Omental fat pad (tissue), 4 donors: ENCODE results near the gene NALCN. TPM values are rescaled to one million over a fixed set of nuclear protein-coding genes. Genes with fewer than 3 reads are reported as not detected.

Experiments
- ATAC-seq: fragments of 150-250 bp; one replicate; pipeline ENCODE4 v1.9.1; 2016; ENCODE audit warnings: mild to moderate bottlenecking, moderate library complexity; ENCODE audit not compliant: low FRiP score
- DNase-seq: peaks from one replicate; pipeline ENCODE4 v3.0.0-alpha.2; 2019; ENCODE audit warnings: low spot score
- CTCF ChIP-seq, 3 donors: fragments of 450-650 bp; IDR thresholded peaks; one replicate each; pipeline ENCODE4 v1.5.1; 2016 to 2017; ENCODE audit warnings: antibody characterized with exemption in 3 of 3, mild to moderate bottlenecking in 3 of 3, moderate library complexity in 2 of 3
- total RNA-seq, 4 donors: library from RNA; depleted of rRNA; stranded (reverse); fragments of >200 nt; gene quantifications; one replicate each; pipeline ENCODE4 v1.1.0, GENCODE V29; 2016

The NALCN gene
- total RNA-seq, 4 donors from 2014 or later = 0.28 to 0.84 (median 0.38) TPM

GRCh38 chr13:101399365-101399764 lies 16.9 kb downstream of the NALCN start:
- no peak for ATAC-seq
- TF ChIP-seq CTCF (IDR thresholded peaks at IDR 0.05) = no peak
- DNase-seq = no peak

GRCh38 chr13:101398920-101399319 lies 17.4 kb downstream of the NALCN start:
- no peak for TF ChIP-seq CTCF (IDR thresholded peaks at IDR 0.05)
- no peak for DNase-seq
- no peak for ATAC-seq

GRCh38 chr13:101398191-101398590 lies 18.1 kb downstream of the NALCN start:
- no peak for TF ChIP-seq CTCF (IDR thresholded peaks at IDR 0.05)
- DNase-seq (no peak), ATAC-seq (no peak)

GRCh38 chr13:101397742-101398141 lies 18.6 kb downstream of the NALCN start:
- TF ChIP-seq CTCF (IDR thresholded peaks at IDR 0.05) = no peak
- no peak for ATAC-seq
- no peak for DNase-seq

- TF ChIP-seq CTCF (IDR thresholded peaks at IDR 0.05) = no peak
- DNase-seq = no peak
- no peak for ATAC-seq
Observed at GRCh38 chr13:101394605-101395004, 21.7 kb downstream of the NALCN start.

GRCh38 chr13:101393140-101393539 lies 23.2 kb downstream of the NALCN start:
- no peak for TF ChIP-seq CTCF (IDR thresholded peaks at IDR 0.05)
- DNase-seq (no peak), ATAC-seq (no peak)

- ATAC-seq (no peak), DNase-seq (no peak)
- TF ChIP-seq CTCF (IDR thresholded peaks at IDR 0.05) = no peak
Observed at GRCh38 chr13:101390461-101390860, 25.8 kb downstream of the NALCN start.
